ENCODE results near the gene USP2. TPM values are rescaled to one million over a fixed set of nuclear protein-coding genes. Genes with fewer than 3 reads are reported as not detected.
A peak's percentile ranks its signal among the peaks of the same experiment; 100 is the strongest.

The USP2 gene
- total and polyA plus RNA-seq, 2 of the 8 experiments (the other 6 are each of a cell fraction or from before 2014, with no cell fraction given): 2.2 to 6.9 TPM

DNA sequence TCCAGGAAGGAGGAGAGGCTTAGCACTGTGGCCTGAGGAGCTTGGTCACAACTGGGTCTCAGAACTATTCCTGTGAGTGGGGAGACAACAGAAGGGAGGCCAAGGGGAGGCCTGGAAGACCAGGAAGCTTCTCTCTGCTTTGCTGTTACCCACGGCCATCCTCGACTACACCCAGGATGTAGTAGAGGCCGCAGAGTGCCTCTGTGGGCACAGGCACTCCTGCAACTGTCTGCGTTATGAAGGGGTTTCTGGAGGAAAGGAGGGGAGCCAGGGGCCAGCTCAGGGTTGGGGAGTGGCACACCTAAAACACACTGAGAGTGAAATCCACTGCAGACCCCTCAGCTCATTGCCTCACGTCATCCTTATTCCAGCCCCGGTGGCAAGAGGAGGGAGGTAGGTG, 31.2 kb downstream of the USP2 start:
- H3K27me3 ChIP-seq (replicated peaks in 1 of 4; ENCODE audit: control insufficient read depth in 3 of 4, extremely low read depth in 1 of 4, insufficient read depth in 3 of 4, low read length in 3 of 4): peaks cover 0 to 4% (median under 1%) of the 10 kb centered on the region in 4 experiments; a peak in 2 of 7 replicates
- no peak overlapping the region for H2AK5ac ChIP-seq (ENCODE audit: low read depth, low read length)
- H2BK12ac ChIP-seq (ENCODE audit: low read depth, low read length): no peak overlapping the region
- H4K91ac ChIP-seq (replicated peaks; ENCODE audit: insufficient read length, low read length): peak overlapping the region; percentile 2
- 87% methylated on average over 6 of the region's 6 CpGs; no CpG with 5 or more reads in 1 of the 2 experiments for WGBS, 2 experiments (ENCODE audit: extremely low coverage in 1 of 2, insufficient coverage in 1 of 2, insufficient read length in 1 of 2, insufficient replicate concordance in 2 of 2, low coverage in 1 of 2, low lambda C conversion rate in 2 of 2, missing lambda C conversion rate in 1 of 2)
- no peak overlapping the region for H3K23ac ChIP-seq (ENCODE audit: insufficient read length)
- no peak overlapping the region for H2BK20ac ChIP-seq (ENCODE audit: low read length)
- H3K4ac ChIP-seq (replicated peaks; ENCODE audit: insufficient read length, low read depth, low read length): no peak overlapping the region
- no peak overlapping the region for H3K4me2 ChIP-seq (ENCODE audit: insufficient read depth in 1 of 2, low read depth in 2 of 2, low read length in 2 of 2)
- no peaks in the 10 kb centered on the region for H3K79me2 ChIP-seq (ENCODE audit: control insufficient read depth in 1 of 2, insufficient read depth in 2 of 2, low read length in 2 of 2)
- ChIA-PET POLR2A (ENCODE audit: partially characterized antibody) (no interaction called here), CTCF (ENCODE audit: partially characterized antibody) (interaction anchor here (0.7 to 18.0 kb wide), 6 partner anchors 9 to 125 kb away, joined by 3 to 463 read pairs (median 4); partner anchors contain the start of genes C1QTNF5 and USP2)
- FAIRE-seq (no peak), DNase-seq (ENCODE audit: low read depth in 1 of 2, low spot score in 2 of 2) (no peak)
- H4K8ac ChIP-seq (ENCODE audit: extremely low read depth, insufficient read depth, low read length): no peak overlapping the region; the same call in 1 of the 2 replicates
- H3K27ac ChIP-seq (ENCODE audit: low read depth, low read length): no peak overlapping the region
- no peak overlapping the region for H3K4me3 ChIP-seq (ENCODE audit: extremely low read depth in 1 of 4, insufficient read depth in 2 of 4, low read depth in 3 of 4, low read length in 4 of 4)
- H3K9ac ChIP-seq (replicated peaks in 1 of 4; ENCODE audit: extremely low read depth in 1 of 4, low read depth in 3 of 4, low read length in 3 of 4): no peak overlapping the region
- H3K79me1 ChIP-seq (ENCODE audit: low read depth, low read length): no peaks in the 10 kb centered on the region
- TF ChIP-seq MAX (IDR thresholded peaks at IDR 0.05): no peak
- no peak for TF ChIP-seq SP2 (IDR thresholded peaks at IDR 0.05; ENCODE audit: low read length)
- no peak for TF ChIP-seq YY1 (IDR thresholded peaks at IDR 0.05; ENCODE audit: low read depth, low read length)
- TF ChIP-seq ATF3 (IDR thresholded peaks at IDR 0.05; ENCODE audit: insufficient read depth, low read depth, low read length): no peak
- TF ChIP-seq KDM5A (IDR thresholded peaks at IDR 0.05; ENCODE audit: low read length): no peak
- no peak for TF ChIP-seq TEAD4 (IDR thresholded peaks at IDR 0.05; ENCODE audit: low read depth, low read length)
- TF ChIP-seq, protein P1, sequence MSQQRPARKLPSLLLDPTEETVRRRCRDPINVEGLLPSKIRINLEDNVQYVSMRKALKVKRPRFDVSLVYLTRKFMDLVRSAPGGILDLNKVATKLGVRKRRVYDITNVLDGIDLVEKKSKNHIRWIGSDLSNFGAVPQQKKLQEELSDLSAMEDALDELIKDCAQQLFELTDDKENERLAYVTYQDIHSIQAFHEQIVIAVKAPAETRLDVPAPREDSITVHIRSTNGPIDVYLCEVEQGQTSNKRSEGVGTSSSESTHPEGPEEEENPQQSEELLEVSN (IDR thresholded peaks at IDR 0.05): no peak
- no peak for TF ChIP-seq KDM1A (IDR thresholded peaks at IDR 0.05; ENCODE audit: borderline replicate concordance, low read length)
- H2BK120ac ChIP-seq (replicated peaks; ENCODE audit: low read depth, low read length): no peak overlapping the region
- H3K36me3 ChIP-seq (ENCODE audit: control insufficient read depth in 2 of 4, insufficient read depth in 4 of 4, low read length in 3 of 4): no peaks in the 10 kb centered on the region
- H3K9me3 ChIP-seq (ENCODE audit: insufficient read depth in 2 of 2, low read depth in 1 of 2, low read length in 1 of 2): no peaks in the 10 kb centered on the region
- H4K5ac ChIP-seq (ENCODE audit: insufficient read length, low read depth, low read length): no peak overlapping the region
- H4K20me1 ChIP-seq (replicated peaks in 1 of 2; ENCODE audit: control insufficient read depth in 1 of 2, insufficient read depth in 2 of 2, low read length in 2 of 2): no peaks in the 10 kb centered on the region
- no peak overlapping the region for H3K18ac ChIP-seq (ENCODE audit: extremely low read depth, low read length)
- H3K14ac ChIP-seq (ENCODE audit: insufficient read length): no peak overlapping the region
- no peak overlapping the region for H2AFZ ChIP-seq (ENCODE audit: low read length)
- no peak overlapping the region for H3K56ac ChIP-seq (replicated peaks; ENCODE audit: insufficient read length, low read depth, low read length)
- H2BK15ac ChIP-seq (ENCODE audit: low read length): no peak overlapping the region
- H2BK5ac ChIP-seq (ENCODE audit: low read depth, low read length): no peak overlapping the region; the same call in 1 of the 2 replicates
- H3K4me1 ChIP-seq (replicated peaks in 1 of 4; ENCODE audit: control insufficient read depth in 3 of 4, insufficient read depth in 4 of 4, low read length in 3 of 4): peaks cover 0 to 2% (median under 1%) of the 10 kb centered on the region in 4 experiments; a peak in 6 of 7 replicates
- H3K23me2 ChIP-seq (ENCODE audit: low read depth, low read length): no peaks in the 10 kb centered on the region
